AG09319 (cell line): Measurements from ENCODE around the gene NFASC.
A peak's percentile ranks its signal among the peaks of the same experiment; 100 is the strongest.

Source experiments
- DNase-seq: peaks from one replicate; pipeline ENCODE4 v3.0.0-alpha.2; 2010; ENCODE audit warnings: low read depth; ENCODE audit errors: extremely low read depth
- CTCF ChIP-seq: IDR thresholded peaks from 2 replicates; pipeline ENCODE4 v1.5.1; 2011; ENCODE audit warnings: low read depth, mild to moderate bottlenecking, inconsistent platforms, low read length, moderate library complexity

The NFASC gene

GRCh38 chr1:204941421-204942338 is 71.0 kb downstream of the NFASC start:
- peak; percentile 25 for DNase-seq
- TF ChIP-seq CTCF: peak; percentile 97

GRCh38 chr1:204943495-204943894 is 72.8 kb downstream of the NFASC start:
- no peak for TF ChIP-seq CTCF
- DNase-seq: no peak

GRCh38 chr1:204944662-204945061 is 74.0 kb downstream of the NFASC start:
- DNase-seq: no peak
- no peak for TF ChIP-seq CTCF

- TF ChIP-seq CTCF: no peak
- no peak for DNase-seq
These were observed 74.9 kb downstream of the NFASC start for GRCh38 chr1:204945565-204945977.

GRCh38 chr1:204946640-204947039 is 76.0 kb downstream of the NFASC start:
- no peak for DNase-seq
- TF ChIP-seq CTCF: no peak

GRCh38 chr1:204947338-204947737 is 76.7 kb downstream of the NFASC start:
- no peak for DNase-seq
- no peak for TF ChIP-seq CTCF

GRCh38 chr1:204947747-204948146 is 77.1 kb downstream of the NFASC start:
- no peak for DNase-seq
- TF ChIP-seq CTCF: no peak
